Measurements from ENCODE around the gene FBXO11. TPM values are rescaled to one million over a fixed set of nuclear protein-coding genes. Genes with fewer than 3 reads are reported as not detected.

Gene FBXO11
- total and polyA plus RNA-seq, 7 donors: 13.4 to 71.7 (median 43.8) TPM

DNA sequence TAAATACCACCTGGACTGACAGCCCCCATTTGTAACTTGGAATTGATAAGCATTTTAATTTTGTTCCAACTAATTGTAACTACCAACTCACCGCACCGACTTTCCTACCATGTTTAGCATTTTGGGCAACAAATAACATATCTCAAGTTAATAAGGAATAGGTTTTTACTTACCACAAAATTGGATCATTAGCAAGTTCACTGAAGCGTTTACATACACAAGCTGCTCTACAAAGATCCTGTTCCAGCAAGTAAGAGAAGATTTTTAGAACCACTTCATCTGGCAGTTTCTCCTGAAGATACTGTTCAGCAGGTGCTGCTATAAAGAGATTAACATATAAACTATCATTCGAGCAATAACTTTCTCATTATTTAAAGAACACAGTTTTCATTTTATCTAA lies 67.6 kb downstream of the FBXO11 start:
- no peak for DNase-seq
- Histone ChIP-seq H3K4me3 (no peak overlapping the region), H3K27me3 (no peaks in the 10 kb centered on the region), H3K36me3 (peaks cover 0 to 58% (median 38%) of the 10 kb centered on the region in 4 donors), H3K4me1 (peaks cover 0 to 13% (median 1%) of the 10 kb centered on the region in 4 donors), H3K9me3 (no peaks in the 10 kb centered on the region), H3K27ac (no peak overlapping the region)
- WGBS, 2 donors: 85 to 86% methylated on average over 4 of the region's 4 CpGs
- intact Hi-C loops (cut with DNase I): no loop called here
- TF ChIP-seq, protein P1, sequence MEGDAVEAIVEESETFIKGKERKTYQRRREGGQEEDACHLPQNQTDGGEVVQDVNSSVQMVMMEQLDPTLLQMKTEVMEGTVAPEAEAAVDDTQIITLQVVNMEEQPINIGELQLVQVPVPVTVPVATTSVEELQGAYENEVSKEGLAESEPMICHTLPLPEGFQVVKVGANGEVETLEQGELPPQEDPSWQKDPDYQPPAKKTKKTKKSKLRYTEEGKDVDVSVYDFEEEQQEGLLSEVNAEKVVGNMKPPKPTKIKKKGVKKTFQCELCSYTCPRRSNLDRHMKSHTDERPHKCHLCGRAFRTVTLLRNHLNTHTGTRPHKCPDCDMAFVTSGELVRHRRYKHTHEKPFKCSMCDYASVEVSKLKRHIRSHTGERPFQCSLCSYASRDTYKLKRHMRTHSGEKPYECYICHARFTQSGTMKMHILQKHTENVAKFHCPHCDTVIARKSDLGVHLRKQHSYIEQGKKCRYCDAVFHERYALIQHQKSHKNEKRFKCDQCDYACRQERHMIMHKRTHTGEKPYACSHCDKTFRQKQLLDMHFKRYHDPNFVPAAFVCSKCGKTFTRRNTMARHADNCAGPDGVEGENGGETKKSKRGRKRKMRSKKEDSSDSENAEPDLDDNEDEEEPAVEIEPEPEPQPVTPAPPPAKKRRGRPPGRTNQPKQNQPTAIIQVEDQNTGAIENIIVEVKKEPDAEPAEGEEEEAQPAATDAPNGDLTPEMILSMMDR (IDR thresholded peaks at IDR 0.05): no peak
- TF ChIP-seq POLR2A (IDR thresholded peaks at IDR 0.05): no peak
- no peak for TF ChIP-seq POLR2AphosphoS5 (IDR thresholded peaks at IDR 0.05)
- TF ChIP-seq EP300 (IDR thresholded peaks at IDR 0.05): no peak

DNA sequence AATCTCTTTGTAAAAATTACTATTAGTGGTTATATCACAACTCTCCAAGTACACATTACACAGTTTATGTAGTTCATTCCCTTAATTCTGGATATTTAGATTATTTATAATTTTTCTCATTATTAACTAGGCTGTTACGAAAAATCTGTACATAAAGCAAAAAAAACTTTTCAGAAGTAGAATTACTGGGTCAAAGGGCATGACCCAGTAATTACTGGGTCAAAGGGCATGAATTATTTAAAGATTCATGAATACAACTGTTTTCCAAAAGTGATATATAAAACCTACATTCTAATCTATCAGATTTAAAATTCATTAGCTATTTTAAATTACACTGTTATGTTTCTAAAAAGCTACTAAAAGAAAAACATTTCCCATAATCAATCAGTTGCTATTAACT lies 68.0 kb downstream of the FBXO11 start:
- Histone ChIP-seq H3K36me3 (peaks cover 0 to 63% (median 42%) of the 10 kb centered on the region in 4 donors), H3K4me1 (peaks cover 0 to 9% (median 0%) of the 10 kb centered on the region in 4 donors), H3K27ac (no peak overlapping the region), H3K4me3 (no peak overlapping the region), H3K27me3 (no peaks in the 10 kb centered on the region), H3K9me3 (no peaks in the 10 kb centered on the region)
- 89 to 96% methylated on average over 1 of the region's 1 CpG for WGBS, 2 donors
- DNase-seq: no peak
- no peak for TF ChIP-seq EP300 (IDR thresholded peaks at IDR 0.05)
- TF ChIP-seq, protein P1 (IDR thresholded peaks at IDR 0.05): no peak
- TF ChIP-seq POLR2A (IDR thresholded peaks at IDR 0.05): no peak
- no peak for TF ChIP-seq POLR2AphosphoS5 (IDR thresholded peaks at IDR 0.05)
- intact Hi-C loops (cut with DNase I): no loop called here

GRCh38 chr2:47833516-47833968 lies 72.8 kb downstream of the FBXO11 start:
- intact Hi-C loops (cut with DNase I): no loop called here
- TF ChIP-seq POLR2AphosphoS5 (IDR thresholded peaks at IDR 0.05): no peak
- TF ChIP-seq, protein P1 (IDR thresholded peaks at IDR 0.05): no peak
- no peak for TF ChIP-seq EP300 (IDR thresholded peaks at IDR 0.05)
- no peak for TF ChIP-seq POLR2A (IDR thresholded peaks at IDR 0.05)
- Histone ChIP-seq H3K36me3 (peaks cover 0 to 100% (median 53%) of the 10 kb centered on the region in 4 donors), H3K27me3 (no peaks in the 10 kb centered on the region), H3K4me1 (no peaks in the 10 kb centered on the region), H3K4me3 (no peak overlapping the region), H3K27ac (no peak overlapping the region), H3K9me3 (no peaks in the 10 kb centered on the region)
- no peak for DNase-seq
- 86 to 94% methylated on average over 2 of the region's 2 CpGs for WGBS, 2 donors

- H3K27ac ChIP-seq: no peak overlapping the region
- no peak for TF ChIP-seq POLR2A (IDR thresholded peaks at IDR 0.05)
- no peak for DNase-seq
- intact Hi-C loops (cut with DNase I): no loop called here
- no peak overlapping the region for H3K4me3 ChIP-seq
- H3K9me3 ChIP-seq: no peaks in the 10 kb centered on the region
- H3K4me1 ChIP-seq: no peaks in the 10 kb centered on the region
- H3K27me3 ChIP-seq: no peaks in the 10 kb centered on the region
- peaks cover 4 to 91% (median 29%) of the 10 kb centered on the region in 4 donors for H3K36me3 ChIP-seq
Observed at GRCh38 chr2:47822518-47822917, 83.8 kb downstream of the FBXO11 start.

DNA sequence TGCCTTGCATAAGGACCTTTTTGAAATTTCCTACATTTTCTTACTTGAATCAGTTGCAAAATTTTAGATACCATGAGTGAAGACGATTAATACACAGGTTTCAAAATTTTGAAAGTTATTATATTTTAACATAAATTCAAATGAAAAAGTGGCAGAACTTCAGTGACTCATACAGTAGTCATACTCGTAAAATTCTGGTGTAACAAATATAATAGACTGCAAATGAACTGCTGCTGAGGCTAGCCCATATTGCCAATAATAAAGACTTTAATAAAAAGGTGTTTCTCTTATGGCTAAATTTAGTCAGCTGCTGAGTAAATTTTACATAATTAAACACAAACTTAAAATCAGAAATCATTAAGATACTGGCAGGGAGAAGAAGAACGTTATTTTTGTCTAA lies 86.5 kb downstream of the FBXO11 start:
- no peak for TF ChIP-seq POLR2AphosphoS5 (IDR thresholded peaks at IDR 0.05)
- no peak for TF ChIP-seq EP300 (IDR thresholded peaks at IDR 0.05)
- TF ChIP-seq, protein P1 (IDR thresholded peaks at IDR 0.05): no peak
- TF ChIP-seq POLR2A (IDR thresholded peaks at IDR 0.05): no peak
- Histone ChIP-seq H3K4me1 (no peaks in the 10 kb centered on the region), H3K4me3 (no peak overlapping the region), H3K27ac (no peak overlapping the region), H3K9me3 (no peaks in the 10 kb centered on the region), H3K27me3 (no peaks in the 10 kb centered on the region), H3K36me3 (peaks cover 4 to 98% (median 32%) of the 10 kb centered on the region in 4 donors)
- WGBS, 2 donors: 93% methylated on average over 3 of the region's 3 CpGs
- intact Hi-C loops (cut with DNase I): no loop called here
- DNase-seq: no peak

All from sigmoid colon (tissue), 7 donors.